ENCODE data around the gene AGL. TPM values are rescaled to one million over a fixed set of nuclear protein-coding genes. Genes with fewer than 3 reads are reported as not detected.

AGL gene
- total and polyA plus RNA-seq, 10 of the 15 experiments (the other 5 are each of a cell fraction or from before 2014, with no cell fraction given), result 5.6 to 21.6 (median 13.7) TPM

DNA sequence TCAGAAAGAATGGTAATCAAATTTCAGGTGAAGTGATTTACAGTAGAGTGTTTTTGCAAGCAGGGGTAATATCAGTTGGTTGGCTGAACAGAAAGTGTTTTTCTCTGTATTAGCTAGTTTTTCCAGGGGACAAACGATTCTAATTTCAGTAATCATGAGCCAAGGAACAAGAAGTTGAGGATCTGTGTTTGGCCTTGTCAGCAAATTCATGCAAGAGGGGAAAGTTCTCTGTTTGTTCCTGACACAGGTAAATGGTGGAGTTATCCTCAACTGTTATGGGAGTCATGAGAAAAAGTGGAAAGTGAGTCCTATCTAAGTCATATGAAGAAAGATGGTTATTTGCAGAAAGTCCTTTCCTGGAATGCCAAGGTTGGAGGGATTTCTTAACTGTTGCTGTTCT, 95.0 kb downstream of the AGL start:
- no TSS peak for BruUV-seq (replicated peaks)
- no peaks in the 10 kb centered on the region for H3K27me3 ChIP-seq (replicated peaks in 1 of 2; ENCODE audit: control insufficient read depth in 2 of 2, insufficient read depth in 2 of 2, low read length in 1 of 2)
- H3K4me3 ChIP-seq, result no peak overlapping the region
- no peaks in the 10 kb centered on the region for H3K4me1 ChIP-seq (ENCODE audit: control insufficient read depth, insufficient read depth, low read length)
- FAIRE-seq (no peak), DNase-seq (ENCODE audit: low read depth, low spot score) (no peak), ATAC-seq (no peak)
- TF ChIP-seq RFX5 (IDR thresholded peaks at IDR 0.05; ENCODE audit: low read depth, low read length) (no peak), NFXL1 (IDR thresholded peaks at IDR 0.05; ENCODE audit: borderline replicate concordance) (no peak), MEF2A (IDR thresholded peaks at IDR 0.05; ENCODE audit: insufficient read depth, low read depth, low read length) (no peak), EP300 (IDR thresholded peaks at IDR 0.05; ENCODE audit: borderline replicate concordance in 1 of 2, control insufficient read depth in 1 of 2, low read depth in 2 of 2, low read length in 2 of 2) (no peak), PAX8 (IDR thresholded peaks at IDR 0.05) (no peak)
- TF ChIP-seq, protein P1, sequence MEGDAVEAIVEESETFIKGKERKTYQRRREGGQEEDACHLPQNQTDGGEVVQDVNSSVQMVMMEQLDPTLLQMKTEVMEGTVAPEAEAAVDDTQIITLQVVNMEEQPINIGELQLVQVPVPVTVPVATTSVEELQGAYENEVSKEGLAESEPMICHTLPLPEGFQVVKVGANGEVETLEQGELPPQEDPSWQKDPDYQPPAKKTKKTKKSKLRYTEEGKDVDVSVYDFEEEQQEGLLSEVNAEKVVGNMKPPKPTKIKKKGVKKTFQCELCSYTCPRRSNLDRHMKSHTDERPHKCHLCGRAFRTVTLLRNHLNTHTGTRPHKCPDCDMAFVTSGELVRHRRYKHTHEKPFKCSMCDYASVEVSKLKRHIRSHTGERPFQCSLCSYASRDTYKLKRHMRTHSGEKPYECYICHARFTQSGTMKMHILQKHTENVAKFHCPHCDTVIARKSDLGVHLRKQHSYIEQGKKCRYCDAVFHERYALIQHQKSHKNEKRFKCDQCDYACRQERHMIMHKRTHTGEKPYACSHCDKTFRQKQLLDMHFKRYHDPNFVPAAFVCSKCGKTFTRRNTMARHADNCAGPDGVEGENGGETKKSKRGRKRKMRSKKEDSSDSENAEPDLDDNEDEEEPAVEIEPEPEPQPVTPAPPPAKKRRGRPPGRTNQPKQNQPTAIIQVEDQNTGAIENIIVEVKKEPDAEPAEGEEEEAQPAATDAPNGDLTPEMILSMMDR (IDR thresholded peaks at IDR 0.05 in 2 of 3, conservative IDR thresholded peaks at IDR 0.05 in 1 of 3; ENCODE audit: control insufficient read depth in 2 of 3, extremely low read depth in 1 of 3, insufficient read depth in 1 of 3, low read depth in 3 of 3, low read length in 3 of 3), result no peak
- SMC1A ChIA-PET (ENCODE audit: uncharacterized antibody, unreplicated experiment), result no interaction called here
- in situ Hi-C loops (cut with MboI), result no loop called here
- no peaks in the 10 kb centered on the region for H3K79me2 ChIP-seq (ENCODE audit: control insufficient read depth, insufficient read depth, low read length)
- H2AFZ ChIP-seq (ENCODE audit: control insufficient read depth, low read depth, low read length), result no peak overlapping the region
- no peaks in the 10 kb centered on the region for H3K9me3 ChIP-seq (replicated peaks; ENCODE audit: control insufficient read depth, insufficient read depth, low read length)
- H3K4me2 ChIP-seq (ENCODE audit: control insufficient read depth, insufficient read depth), result no peak overlapping the region
- no peaks in the 10 kb centered on the region for H3K36me3 ChIP-seq (ENCODE audit: control insufficient read depth in 2 of 2, insufficient read depth in 2 of 2, low read length in 1 of 2)
- no peak overlapping the region for H3K27ac ChIP-seq (ENCODE audit: control insufficient read depth, insufficient read depth)
- H3K9ac ChIP-seq (ENCODE audit: control insufficient read depth, insufficient read depth, low read length), result no peak overlapping the region
- WGBS (ENCODE audit: insufficient coverage, insufficient replicate concordance, low lambda C conversion rate, missing lambda C conversion rate), result 65% methylated on average over 1 of the region's 1 CpG
- CTCF ChIA-PET, result no interaction called here
- intact Hi-C loops (cut with micrococcal nuclease; ENCODE audit: unreplicated experiment), result no loop called here
- no peaks in the 10 kb centered on the region for H4K20me1 ChIP-seq (ENCODE audit: control insufficient read depth, insufficient read depth)
- POLR2A ChIA-PET, result no interaction called here
- RAD21 ChIA-PET (ENCODE audit: unreplicated experiment), result no interaction called here

DNA sequence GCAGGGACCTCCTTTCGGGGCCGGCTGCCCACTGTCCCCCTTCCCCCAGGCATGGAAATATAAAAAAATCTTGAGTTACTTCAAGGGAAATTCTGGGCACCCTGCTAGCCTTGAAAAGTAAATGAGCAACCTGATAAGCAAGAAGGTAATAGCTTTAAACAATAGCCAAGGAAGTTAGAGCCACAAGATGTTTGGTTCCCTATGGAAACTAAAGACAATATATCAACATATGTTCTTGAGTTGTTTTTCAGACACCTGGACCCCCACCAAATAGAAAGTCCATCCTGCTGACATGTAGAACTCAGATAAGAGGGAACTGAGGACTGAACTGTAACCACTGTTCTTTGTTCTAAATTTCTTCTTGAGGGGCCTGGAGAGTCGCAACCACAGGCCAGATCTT, 100.3 kb downstream of the AGL start:
- no peak overlapping the region for H3K27ac ChIP-seq (ENCODE audit: control insufficient read depth, insufficient read depth)

More for the DNA sequence above, 100.3 kb downstream of the AGL start:
- RAD21 ChIA-PET (ENCODE audit: unreplicated experiment), result no interaction called here
- SMC1A ChIA-PET (ENCODE audit: uncharacterized antibody, unreplicated experiment), result no interaction called here
- H3K79me2 ChIP-seq (ENCODE audit: control insufficient read depth, insufficient read depth, low read length), result no peaks in the 10 kb centered on the region
- H3K27me3 ChIP-seq (replicated peaks in 1 of 2; ENCODE audit: control insufficient read depth in 2 of 2, insufficient read depth in 2 of 2, low read length in 1 of 2), result no peaks in the 10 kb centered on the region
- no peak overlapping the region for H3K4me3 ChIP-seq
- CTCF ChIA-PET, result no interaction called here
- H3K4me1 ChIP-seq (ENCODE audit: control insufficient read depth, insufficient read depth, low read length), result no peaks in the 10 kb centered on the region
- no peak overlapping the region for H3K4me2 ChIP-seq (ENCODE audit: control insufficient read depth, insufficient read depth)
- ATAC-seq (no peak), FAIRE-seq (no peak), DNase-seq (ENCODE audit: low read depth, low spot score) (no peak)
- H3K36me3 ChIP-seq (ENCODE audit: control insufficient read depth in 2 of 2, insufficient read depth in 2 of 2, low read length in 1 of 2), result no peaks in the 10 kb centered on the region
- no peaks in the 10 kb centered on the region for H3K9me3 ChIP-seq (replicated peaks; ENCODE audit: control insufficient read depth, insufficient read depth, low read length)
- in situ Hi-C loops (cut with MboI) (no loop called here), intact Hi-C loops (cut with micrococcal nuclease; ENCODE audit: unreplicated experiment) (no loop called here)
- BruUV-seq (replicated peaks), result no TSS peak
- POLR2A ChIA-PET, result no interaction called here
- 49% methylated on average over 3 of the region's 3 CpGs for WGBS (ENCODE audit: insufficient coverage, insufficient replicate concordance, low lambda C conversion rate, missing lambda C conversion rate)
- H4K20me1 ChIP-seq (ENCODE audit: control insufficient read depth, insufficient read depth), result no peaks in the 10 kb centered on the region
- no peak overlapping the region for H3K9ac ChIP-seq (ENCODE audit: control insufficient read depth, insufficient read depth, low read length)
- TF ChIP-seq GABPA (IDR thresholded peaks at IDR 0.05; ENCODE audit: low read depth) (no peak), EZH2 (IDR thresholded peaks at IDR 0.05; ENCODE audit: borderline replicate concordance, control insufficient read depth, low read depth, low read length) (no peak), FOS (IDR thresholded peaks at IDR 0.05; ENCODE audit: borderline replicate concordance, extremely low read depth, insufficient read length) (no peak), HDGF (IDR thresholded peaks at IDR 0.05) (no peak), RBBP5 (conservative IDR thresholded peaks at IDR 0.05) (no peak), EP300 (IDR thresholded peaks at IDR 0.05; ENCODE audit: borderline replicate concordance in 1 of 2, control insufficient read depth in 1 of 2, low read depth in 2 of 2, low read length in 2 of 2) (no peak), SMARCA5 (IDR thresholded peaks at IDR 0.05) (no peak), KLF5 (IDR thresholded peaks at IDR 0.05; ENCODE audit: partially characterized antibody) (no peak), CHD2 (IDR thresholded peaks at IDR 0.05; ENCODE audit: borderline replicate concordance, low read depth, low read length) (no peak), ZNF274 (IDR thresholded peaks at IDR 0.05; ENCODE audit: insufficient read depth, insufficient read length) (no peak), BCL11A (IDR thresholded peaks at IDR 0.05; ENCODE audit: low read depth, low read length) (no peak), ZSCAN29 (IDR thresholded peaks at IDR 0.05) (no peak), IRF4 (IDR thresholded peaks at IDR 0.05; ENCODE audit: low read depth, low read length) (no peak), SMAD1 (IDR thresholded peaks at IDR 0.05; ENCODE audit: low read depth, partially characterized antibody) (no peak), RAD21 (IDR thresholded peaks at IDR 0.05; ENCODE audit: insufficient read depth, low read depth, low read length) (no peak)
- no peak overlapping the region for H2AFZ ChIP-seq (ENCODE audit: control insufficient read depth, low read depth, low read length)

Measured in GM12878 (cell line).